ENCODE data around the gene OR52E4.

OR52E4 gene

GRCh38 chr11:5880329-5880728 lies at the start of gene OR52E4:
Gene OR52E4, plus strand, starts transcription at chr11:5880629. Its CDS starts 3,664 bp downstream, at chr11:5884293.
- DNase-seq, result no peak

GRCh38 chr11:5831196-5831829 lies 49.1 kb upstream of the OR52E4 start:
- no peak for DNase-seq

- DNase-seq, result no peak
Observed at GRCh38 chr11:5833446-5833845, 47.0 kb upstream of the OR52E4 start.

GRCh38 chr11:5837695-5838094 lies 42.7 kb upstream of the OR52E4 start:
- DNase-seq, result no peak

- no peak for DNase-seq
Observed at GRCh38 chr11:5841797-5842196, 38.6 kb upstream of the OR52E4 start, which contains the start of gene OR52E6. Gene OR52E6, minus strand, starts transcription at chr11:5841897. Its CDS starts 0 bp downstream, at chr11:5841897.

- DNase-seq, result no peak
Observed at GRCh38 chr11:5846701-5847100, 33.7 kb upstream of the OR52E4 start.

GRCh38 chr11:5847711-5848110 lies 32.7 kb upstream of the OR52E4 start:
- DNase-seq, result no peak

GRCh38 chr11:5851002-5851401 lies 29.4 kb upstream of the OR52E4 start:
- no peak for DNase-seq

GRCh38 chr11:5857590-5857989 lies 22.8 kb upstream of the OR52E4 start, which contains the start of gene OR52E8:
Gene OR52E8, minus strand, starts transcription at chr11:5857690. Its CDS starts 0 bp downstream, at chr11:5857690.
- no peak for DNase-seq

- DNase-seq, result no peak
Observed at GRCh38 chr11:5865826-5866225, 14.6 kb upstream of the OR52E4 start.

- no peak for DNase-seq
Observed at GRCh38 chr11:5878564-5878963, 1.9 kb upstream of the OR52E4 start.

- no peak for DNase-seq
Observed at GRCh38 chr11:5881756-5882155, 1.3 kb downstream of the OR52E4 start.

GRCh38 chr11:5887172-5887571 lies 6.7 kb downstream of the OR52E4 start:
- no peak for DNase-seq

- DNase-seq, result no peak
Observed at GRCh38 chr11:5887661-5888060, 7.2 kb downstream of the OR52E4 start.

- DNase-seq, result no peak
Observed at GRCh38 chr11:5891216-5891800, 10.9 kb downstream of the OR52E4 start.

GRCh38 chr11:5892908-5893307 lies 12.5 kb downstream of the OR52E4 start, which contains the start of gene OR52E5:
Gene OR52E5, plus strand, starts transcription at chr11:5893208. Its CDS starts 7,569 bp downstream, at chr11:5900777.
- no peak for DNase-seq

GRCh38 chr11:5899534-5899933 lies 19.1 kb downstream of the OR52E4 start:
- no peak for DNase-seq

- DNase-seq, result no peak
Observed at GRCh38 chr11:5910540-5910939, 30.1 kb downstream of the OR52E4 start.

- DNase-seq, result no peak
Observed at GRCh38 chr11:5922749-5923426, 42.5 kb downstream of the OR52E4 start.

GRCh38 chr11:5923427-5923776 lies 43.0 kb downstream of the OR52E4 start:
- no peak for DNase-seq

- no peak for DNase-seq
Observed at GRCh38 chr11:5923794-5924193, 43.4 kb downstream of the OR52E4 start.

- no peak for DNase-seq
Observed at GRCh38 chr11:5928271-5928670, 47.8 kb downstream of the OR52E4 start.

GRCh38 chr11:5928811-5929210 lies 48.4 kb downstream of the OR52E4 start:
- DNase-seq, result no peak
